Upper lobe of left lung (tissue), 6 donors: Measurements from ENCODE around the gene RHOC. TPM values are rescaled to one million over a fixed set of nuclear protein-coding genes. Genes with fewer than 3 reads are reported as not detected.

Experiments
- ATAC-seq, 2 donors: fragments of 200-7000 bp; cut with Tn5 transposase; one replicate each; pipeline ENCODE4 v1.9.1; 2022; ENCODE audit warnings: mild to moderate bottlenecking in 2 of 2, moderate library complexity in 2 of 2; ENCODE audit not compliant: low FRiP score in 2 of 2
- DNase-seq, 2 donors: peaks; one replicate each; pipeline ENCODE4 v3.0.0-alpha.2; 2019 to 2020
- H3K27ac ChIP-seq, 4 donors: fragments of 200-600 bp; sonication (generic); one replicate each; pipeline ENCODE4 v1.5.1; 2016 to 2019
- H3K27me3 ChIP-seq, 4 donors: fragments of 200-600 bp; sonication (generic); one replicate each; pipeline ENCODE4 v1.5.1; 2017 to 2019
- H3K36me3 ChIP-seq, 4 donors: fragments of 200-600 bp; sonication (generic); one replicate each; pipeline ENCODE4 v1.5.1; 2016 to 2019
- H3K4me1 ChIP-seq, 4 donors: fragments of 200-600 bp; sonication (generic); one replicate each; pipeline ENCODE4 v1.5.1; 2018 to 2019
- H3K4me3 ChIP-seq, 4 donors: fragments of 200-600 bp; sonication (generic); one replicate each; pipeline ENCODE4 v1.5.1; 2017 to 2019; ENCODE audit warnings: mild to moderate bottlenecking in 2 of 4, moderate library complexity in 1 of 4
- H3K9me3 ChIP-seq, 4 donors: fragments of 200-600 bp; sonication (generic); one replicate each; pipeline ENCODE4 v1.5.1; 2018 to 2019
- CTCF ChIP-seq, 6 experiments: fragments of 450-650 bp in 4 of 6; fragments of 200-600 bp in 2 of 6; sonication (generic) in 2 of 6; IDR thresholded peaks; one replicate each; pipeline ENCODE4 v1.5.1; 2016 to 2019; ENCODE audit warnings: antibody characterized with exemption in 6 of 6
- EP300 ChIP-seq, 4 donors: sonication (generic); formaldehyde crosslinking; IDR thresholded peaks; one replicate each; pipeline ENCODE4 v1.5.1; 2017; ENCODE audit warnings: antibody characterized with exemption in 4 of 4, control low read depth in 2 of 4
- POLR2A ChIP-seq, 4 donors: fragments of 450-650 bp; IDR thresholded peaks; one replicate each; pipeline ENCODE4 v1.5.1; 2016 to 2017; ENCODE audit warnings: antibody characterized with exemption in 4 of 4, mild to moderate bottlenecking in 2 of 4
- POLR2AphosphoS5 ChIP-seq, 2 donors: sonication (generic); formaldehyde crosslinking; IDR thresholded peaks; one replicate each; pipeline ENCODE4 v1.5.1; 2017; ENCODE audit warnings: antibody characterized with exemption in 2 of 2
- whole genome bisulfite sequencing, 2 donors: methylation state at CpG; one replicate each; pipeline ENCODE4 v1.1.5; 2017 to 2018; 5-methylcytosine and 5-hydroxymethylcytosine counted together
- total RNA-seq, 6 donors: library from RNA; depleted of rRNA in 4 of 6; stranded (reverse); fragments of >200 nt in 4 of 6; gene quantifications; one replicate each; pipeline versions ENCODE4 v1.1.0 to v1.2.1, GENCODE V29; 2016 to 2021
- donor health status: DM: no; HTN: no; CAD: no; lungs with moderate emphysema.
- donor health status: DM: no; HTN: yes; CAD: no; lungs with severe emphysema.

Gene RHOC
- total RNA-seq, 6 donors from 2014 or later: 80.9 to 218 (median 132) TPM

GRCh38 chr1:112702420-112703261, 4.3 kb downstream of the RHOC start:
- ATAC-seq (no peak), DNase-seq (no peak)
- no peaks in the 10 kb centered on the region for H3K9me3 ChIP-seq
- peaks cover 0 to 54% (median 15%) of the 10 kb centered on the region in 4 donors for H3K36me3 ChIP-seq
- no peaks in the 10 kb centered on the region for H3K27me3 ChIP-seq
- no peak overlapping the region for H3K4me3 ChIP-seq
- TF ChIP-seq EP300 (IDR thresholded peaks at IDR 0.05) (no peak), POLR2A (IDR thresholded peaks at IDR 0.05) (no peak), POLR2AphosphoS5 (IDR thresholded peaks at IDR 0.05) (no peak), CTCF (IDR thresholded peaks at IDR 0.05) (no peak)
- H3K4me1 ChIP-seq: peaks cover 64 to 82% (median 74%) of the 10 kb centered on the region in 4 donors
- WGBS, 2 donors: 73 to 74% methylated on average over 10 to 12 of the region's 12 CpGs
- H3K27ac ChIP-seq: peak overlapping the region; percentile 91 to 99 (median 98)

GRCh38 chr1:112702067-112702395, 4.9 kb downstream of the RHOC start:
- H3K4me3 ChIP-seq: no peak overlapping the region
- DNase-seq: no peak
- H3K4me1 ChIP-seq: peaks cover 60 to 78% (median 71%) of the 10 kb centered on the region in 4 donors
- H3K9me3 ChIP-seq: no peaks in the 10 kb centered on the region
- H3K27ac ChIP-seq: peak overlapping the region; percentile 73 to 99 (median 98)
- 73 to 76% methylated on average over 3 of the region's 3 CpGs for WGBS, 2 donors
- no peaks in the 10 kb centered on the region for H3K27me3 ChIP-seq
- no peak for ATAC-seq
- TF ChIP-seq EP300 (IDR thresholded peaks at IDR 0.05) (no peak), CTCF (IDR thresholded peaks at IDR 0.05) (no peak), POLR2A (IDR thresholded peaks at IDR 0.05) (no peak), POLR2AphosphoS5 (IDR thresholded peaks at IDR 0.05) (no peak)
- peaks cover 0 to 60% (median 16%) of the 10 kb centered on the region in 4 donors for H3K36me3 ChIP-seq

- peaks cover 0 to 66% (median 19%) of the 10 kb centered on the region in 4 donors for H3K36me3 ChIP-seq
- WGBS, 2 donors: 52 to 72% methylated on average over 11 to 17 of the region's 17 CpGs
- peak in 1 of 2 donors; percentile 63 for DNase-seq
- no peaks in the 10 kb centered on the region for H3K27me3 ChIP-seq
- H3K4me1 ChIP-seq: peaks cover 60 to 78% (median 71%) of the 10 kb centered on the region in 4 donors
- H3K27ac ChIP-seq: peak overlapping the region; percentile 73 to 99 (median 98)
- TF ChIP-seq CTCF (IDR thresholded peaks at IDR 0.05) (peak in 1 of 6 experiments; percentile 2), EP300 (IDR thresholded peaks at IDR 0.05) (no peak)
- no peak overlapping the region for H3K4me3 ChIP-seq
- no peak for ATAC-seq
- H3K9me3 ChIP-seq: no peaks in the 10 kb centered on the region
Measured at GRCh38 chr1:112701227-112702066, 5.5 kb downstream of the RHOC start.

GRCh38 chr1:112700290-112701226, 6.4 kb downstream of the RHOC start:
- H3K4me1 ChIP-seq: peaks cover 54 to 71% (median 66%) of the 10 kb centered on the region in 4 donors
- peaks cover 0 to 74% (median 24%) of the 10 kb centered on the region in 4 donors for H3K36me3 ChIP-seq
- H3K27me3 ChIP-seq: no peaks in the 10 kb centered on the region
- no peaks in the 10 kb centered on the region for H3K9me3 ChIP-seq
- WGBS, 2 donors: 26 to 33% methylated on average over 6 to 7 of the region's 7 CpGs
- H3K27ac ChIP-seq: peak overlapping the region; percentile 73 to 99 (median 98)
- peak in 1 of 2 donors; percentile 93 for DNase-seq
- TF ChIP-seq POLR2A (IDR thresholded peaks at IDR 0.05) (peak in 2 of 4 donors; percentile 23 to 38), CTCF (IDR thresholded peaks at IDR 0.05) (peak in 2 of 6 experiments; percentile 17 to 37), EP300 (IDR thresholded peaks at IDR 0.05) (peak in 2 of 4 donors; percentile 47 to 60), POLR2AphosphoS5 (IDR thresholded peaks at IDR 0.05) (peak; percentile 64 to 82)
- no peak overlapping the region for H3K4me3 ChIP-seq
- peak; percentile 77 to 83 for ATAC-seq
